IMR-90 (cell line): ENCODE measurements around the gene SERINC3. TPM values are rescaled to one million over a fixed set of nuclear protein-coding genes. Genes with fewer than 3 reads are reported as not detected.

ENCODE experiments used
- ATAC-seq: fragments of 200-7000 bp; cut with Tn5 transposase; 2 replicates; pipeline ENCODE4 v1.9.1; 2020; ENCODE audit warnings: low read depth, mild to moderate bottlenecking, moderate library complexity
- BruUV-seq: library from RNA; stranded (reverse); fragments of 400-500 nt; replicated peaks from 2 replicates; lab custom pipeline; 2021; lab: Mats Ljungman, UMichigan
- CTCF ChIA-PET: fragments of 300-600 bp; formaldehyde crosslinking; extraction: SDS; loops from one replicate; lab custom pipeline; 2021; ENCODE audit warnings: antibody characterized with exemption; lab: Yijun Ruan, JAX
- POLR2A ChIA-PET: fragments of 300-600 bp; sonication (Branson Sonifier 250); formaldehyde crosslinking; loops from one replicate; lab custom pipeline; 2022; ENCODE audit warnings: antibody characterized with exemption; ENCODE audit not compliant: unreplicated experiment; lab: Charles Lee
- DNase-seq: peaks from one replicate; pipeline ENCODE4 v3.0.0; 2013
- H2AFZ ChIP-seq: replicated peaks from 2 replicates; pipeline ENCODE3; 2013; ENCODE audit warnings: low read length, mild to moderate bottlenecking; ENCODE audit not compliant: poor library complexity
- H2AK5ac ChIP-seq: 2 replicates; pipeline ENCODE4 v1.6.1; 2013; ENCODE audit warnings: low read depth, low read length, inconsistent platforms
- H2AK9ac ChIP-seq: replicated peaks from 2 replicates; pipeline ENCODE3; 2013; ENCODE audit warnings: mild to moderate bottlenecking, low read depth, low read length, moderate library complexity; ENCODE audit not compliant: poor library complexity
- H2BK120ac ChIP-seq: 2 replicates; pipeline ENCODE4 v1.6.1; 2013; ENCODE audit warnings: low read depth, low read length, inconsistent platforms
- H2BK15ac ChIP-seq: 3 replicates; pipeline ENCODE4 v1.6.1; 2013; ENCODE audit warnings: low read depth, low read length, inconsistent platforms
- H2BK20ac ChIP-seq: 2 replicates; pipeline ENCODE4 v1.6.1; 2013; ENCODE audit warnings: low read depth, mild to moderate bottlenecking, inconsistent platforms, low read length, moderate library complexity
- H2BK5ac ChIP-seq: 2 replicates; pipeline ENCODE4 v1.6.1; 2013; ENCODE audit warnings: mild to moderate bottlenecking, low read depth, low read length, inconsistent platforms; ENCODE audit not compliant: poor library complexity, severe bottlenecking
- H3K14ac ChIP-seq: replicated peaks from 2 replicates; pipeline ENCODE4 v1.6.1; 2013; ENCODE audit warnings: low read depth, low read length, inconsistent platforms
- H3K18ac ChIP-seq: 2 replicates; pipeline ENCODE4 v1.6.1; 2013; ENCODE audit warnings: low read depth, low read length, control low read depth
- H3K23ac ChIP-seq: 2 replicates; pipeline ENCODE4 v1.6.1; 2013; ENCODE audit warnings: low read depth, low read length, inconsistent platforms
- H3K27ac ChIP-seq: 2 replicates; pipeline ENCODE4 v1.5.1; 2013; ENCODE audit warnings: mild to moderate bottlenecking, control low read depth, low read length; ENCODE audit not compliant: insufficient read depth
- H3K27me3 ChIP-seq: 2 replicates; pipeline ENCODE4 v1.6.1; 2013; ENCODE audit warnings: low read length; ENCODE audit not compliant: control insufficient read depth, insufficient read depth
- H3K36me3 ChIP-seq: 2 replicates; pipeline ENCODE4 v1.6.1; 2013; ENCODE audit warnings: low read length, mixed read lengths; ENCODE audit not compliant: control insufficient read depth, insufficient read depth
- H3K4ac ChIP-seq: 2 replicates; pipeline ENCODE4 v1.6.1; 2013; ENCODE audit warnings: low read depth, low read length, inconsistent platforms
- H3K4me1 ChIP-seq: 2 replicates; pipeline ENCODE4 v1.6.1; 2013; ENCODE audit warnings: low read length, mixed read lengths; ENCODE audit not compliant: control insufficient read depth, insufficient read depth
- H3K4me2 ChIP-seq: 2 replicates; pipeline ENCODE4 v1.6.1; 2013; ENCODE audit warnings: low read depth, mild to moderate bottlenecking, control low read depth, low read length, moderate library complexity
- H3K4me3 ChIP-seq: 2 replicates; pipeline ENCODE4 v1.5.1; 2013; ENCODE audit warnings: low read depth, mild to moderate bottlenecking, control low read depth, low read length, moderate library complexity; ENCODE audit not compliant: insufficient read depth
- H3K56ac ChIP-seq: 2 replicates; pipeline ENCODE4 v1.6.1; 2013; ENCODE audit warnings: low read length, inconsistent platforms; ENCODE audit not compliant: insufficient read depth; ENCODE audit errors: extremely low read depth
- H3K79me1 ChIP-seq, 2 experiments: 2 replicates each; pipeline ENCODE4 v1.6.1; 2013; ENCODE audit warnings: low read length in 2 of 2, inconsistent platforms in 1 of 2, low read depth in 1 of 2
- H3K9ac ChIP-seq: 2 replicates; pipeline ENCODE4 v1.6.1; 2013; ENCODE audit warnings: low read depth, low read length, control low read depth
- H3K9me1 ChIP-seq: 2 replicates; pipeline ENCODE4 v1.6.1; 2013; ENCODE audit warnings: low read length, inconsistent platforms; ENCODE audit not compliant: insufficient read depth
- H3K9me3 ChIP-seq: 2 replicates; pipeline ENCODE4 v1.6.1; 2013; ENCODE audit warnings: low read length; ENCODE audit not compliant: control insufficient read depth, insufficient read depth
- H4K20me1 ChIP-seq: 2 replicates; pipeline ENCODE4 v1.6.1; 2013; ENCODE audit warnings: low read length, inconsistent platforms; ENCODE audit not compliant: insufficient read depth
- H4K5ac ChIP-seq: 2 replicates; pipeline ENCODE4 v1.6.1; 2013; ENCODE audit warnings: mild to moderate bottlenecking, low read depth, low read length, control low read depth
- H4K8ac ChIP-seq, 2 experiments: 2 replicates each; pipeline ENCODE4 v1.6.1; 2013; ENCODE audit warnings: low read depth in 2 of 2, low read length in 2 of 2, control low read depth in 1 of 2, inconsistent platforms in 1 of 2
- H4K91ac ChIP-seq: 2 replicates; pipeline ENCODE4 v1.6.1; 2013; ENCODE audit warnings: low read depth, low read length, inconsistent platforms; ENCODE audit not compliant: insufficient read depth
- BHLHE40 ChIP-seq: fragments of 150-350 bp; IDR thresholded peaks from 2 replicates; pipeline ENCODE4 v1.6.1; 2016; ENCODE audit warnings: mild to moderate bottlenecking, low read depth, low read length
- CEBPB ChIP-seq: IDR thresholded peaks from 2 replicates; pipeline ENCODE4 v1.6.1; 2012; ENCODE audit warnings: low read depth, low read length, improper control_type of control experiment
- CHD1 ChIP-seq: IDR thresholded peaks from 2 replicates; pipeline ENCODE4 v1.6.1; 2012; ENCODE audit warnings: low read depth, low read length, improper control_type of control experiment
- FOS ChIP-seq: fragments of 150-350 bp; IDR thresholded peaks from 2 replicates; pipeline ENCODE4 v1.6.1; 2016; ENCODE audit warnings: low read depth, low read length
- MAFK ChIP-seq: IDR thresholded peaks from 2 replicates; pipeline ENCODE4 v1.6.1; 2012; ENCODE audit warnings: low read depth, low read length, improper control_type of control experiment
- MAZ ChIP-seq: IDR thresholded peaks from 2 replicates; pipeline ENCODE4 v1.6.1; 2012; ENCODE audit warnings: low read depth, mild to moderate bottlenecking, low read length, improper control_type of control experiment, moderate library complexity, borderline replicate concordance
- POLR2A ChIP-seq: IDR thresholded peaks from 2 replicates; pipeline ENCODE4 v1.6.1; 2012; ENCODE audit warnings: mild to moderate bottlenecking, low read depth, low read length
- RCOR1 ChIP-seq: IDR thresholded peaks from 2 replicates; pipeline ENCODE4 v1.6.1; 2012; ENCODE audit warnings: mild to moderate bottlenecking, low read length, improper control_type of control experiment; ENCODE audit not compliant: insufficient replicate concordance
- RFX5 ChIP-seq: IDR thresholded peaks from 2 replicates; pipeline ENCODE4 v1.8.0; 2012; ENCODE audit warnings: low read depth, mild to moderate bottlenecking, low read length, moderate library complexity
- SMC3 ChIP-seq: fragments of 150-350 bp; IDR thresholded peaks from 2 replicates; pipeline ENCODE4 v1.6.1; 2016; ENCODE audit warnings: low read depth, mild to moderate bottlenecking, antibody characterized with exemption, low read length, moderate library complexity
- WGBS, 2 experiments: methylation state at CpG; one replicate each; pipeline versions ENCODE4 v1.1.5 to v1.1.7; 2013; ENCODE audit warnings: missing lambda C conversion rate in 2 of 2; ENCODE audit not compliant: insufficient read length in 1 of 2; ENCODE audit errors: extremely low coverage in 2 of 2; 5-methylcytosine and 5-hydroxymethylcytosine counted together
- dilution Hi-C: fragments of 300-500 bp; cut with HindIII; formaldehyde crosslinking; loops from one replicate; pipeline ENCODE4 v1.14.3; 2018; ENCODE audit warnings: low sequenced_read_pairs; ENCODE audit not compliant: unreplicated experiment
- in situ Hi-C: fragments of 300-500 bp; cut with MboI; formaldehyde crosslinking; loops from 3 replicates; pipeline ENCODE4 v1.14.3; 2019; ENCODE audit warnings: low sequenced_read_pairs, inconsistent platforms, mixed read lengths
- intact Hi-C: fragments of 100-400 bp; cut with micrococcal nuclease; formaldehyde crosslinking; loops from 2 replicates; pipeline ENCODE4 v1.10.0; 2022
- polyA plus RNA-seq, 3 experiments: library from polyadenylated mRNA; depleted of rRNA; stranded (reverse); fragments of >200 nt; gene quantifications; 2 replicates each; pipeline ENCODE4 v1.2.3, GENCODE V29; 2012; ENCODE audit warnings: low replicate concordance in 1 of 3
- total RNA-seq: library from RNA; depleted of rRNA; stranded (reverse); fragments of >200 nt; gene quantifications from 2 replicates; pipeline ENCODE4 v1.2.3, GENCODE V29; 2012
- TF ChIP-seq, protein P1 (sequence below): fragments of 150-350 bp; IDR thresholded peaks from 2 replicates; pipeline ENCODE4 v1.6.1; 2016; ENCODE audit warnings: low read depth, mild to moderate bottlenecking, low read length, moderate library complexity, borderline replicate concordance

The SERINC3 gene
- total and polyA plus RNA-seq, 2 of the 4 experiments (the other 2 are of a cell fraction): 101 to 132 TPM

DNA sequence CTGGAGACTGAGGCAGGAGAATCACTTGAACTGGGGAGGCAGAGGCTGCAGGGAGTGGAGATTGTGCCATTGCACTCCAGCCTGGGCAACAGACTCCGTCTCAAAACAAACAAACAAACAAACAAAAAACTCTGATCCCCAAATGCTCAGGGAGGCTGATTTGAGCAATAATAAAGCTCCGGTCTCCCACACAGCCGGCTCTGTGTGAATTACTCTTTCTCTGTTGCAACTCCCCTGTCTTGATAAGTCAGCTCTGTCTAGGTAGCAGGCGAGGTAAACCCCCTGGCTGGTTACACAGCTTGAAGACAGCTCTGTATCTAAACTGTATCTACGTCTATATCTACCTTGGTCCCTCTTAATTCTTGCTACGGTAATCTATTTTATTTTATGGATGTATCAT lies 6.4 kb upstream of the SERINC3 start:
- intact Hi-C loops: no loop called here

More for the DNA sequence above, 6.4 kb upstream of the SERINC3 start:
- no TSS peak for BruUV-seq
- Histone ChIP-seq H4K5ac (no peak overlapping the region), H2AFZ (no peak overlapping the region), H3K9me3 (no peaks in the 10 kb centered on the region), H2BK5ac (no peak overlapping the region), H3K79me1 (peaks cover 10 to 17% of the 10 kb centered on the region in 2 experiments), H3K18ac (no peak overlapping the region), H3K4me3 (no peak overlapping the region), H4K8ac (no peak overlapping the region), H3K27me3 (no peaks in the 10 kb centered on the region), H3K9ac (no peak overlapping the region), H2BK120ac (no peak overlapping the region), H2AK9ac (no peak overlapping the region), H3K4me1 (peaks cover 5% of the 10 kb centered on the region), H3K4ac (no peak overlapping the region), H4K20me1 (no peaks in the 10 kb centered on the region), H3K9me1 (peaks cover 9% of the 10 kb centered on the region; the same call in 1 of the 2 replicates), H3K36me3 (no peaks in the 10 kb centered on the region), H2AK5ac (no peak overlapping the region), H4K91ac (no peak overlapping the region), H3K27ac (no peak overlapping the region), H3K4me2 (no peak overlapping the region), H2BK20ac (no peak overlapping the region), H3K14ac (no peak overlapping the region), H2BK15ac (no peak overlapping the region), H3K56ac (no peak overlapping the region), H3K23ac (no peak overlapping the region)
- CTCF ChIA-PET: no interaction called here
- TF ChIP-seq MAZ (no peak), RFX5 (no peak), MAFK (no peak), SMC3 (no peak), CEBPB (no peak), FOS (no peak), CHD1 (no peak), BHLHE40 (no peak), POLR2A (no peak), RCOR1 (no peak)
- TF ChIP-seq, protein P1, sequence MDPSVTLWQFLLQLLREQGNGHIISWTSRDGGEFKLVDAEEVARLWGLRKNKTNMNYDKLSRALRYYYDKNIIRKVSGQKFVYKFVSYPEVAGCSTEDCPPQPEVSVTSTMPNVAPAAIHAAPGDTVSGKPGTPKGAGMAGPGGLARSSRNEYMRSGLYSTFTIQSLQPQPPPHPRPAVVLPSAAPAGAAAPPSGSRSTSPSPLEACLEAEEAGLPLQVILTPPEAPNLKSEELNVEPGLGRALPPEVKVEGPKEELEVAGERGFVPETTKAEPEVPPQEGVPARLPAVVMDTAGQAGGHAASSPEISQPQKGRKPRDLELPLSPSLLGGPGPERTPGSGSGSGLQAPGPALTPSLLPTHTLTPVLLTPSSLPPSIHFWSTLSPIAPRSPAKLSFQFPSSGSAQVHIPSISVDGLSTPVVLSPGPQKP: no peak
- in situ Hi-C loops: no loop called here
- POLR2A ChIA-PET: no interaction called here
- WGBS, 2 experiments: no CpG with 5 or more reads among the region's 6 CpGs
- dilution Hi-C loops: no loop called here
- ATAC-seq: no peak
- no peak for DNase-seq
